ENCODE results near the gene PKNOX2.

DNA sequence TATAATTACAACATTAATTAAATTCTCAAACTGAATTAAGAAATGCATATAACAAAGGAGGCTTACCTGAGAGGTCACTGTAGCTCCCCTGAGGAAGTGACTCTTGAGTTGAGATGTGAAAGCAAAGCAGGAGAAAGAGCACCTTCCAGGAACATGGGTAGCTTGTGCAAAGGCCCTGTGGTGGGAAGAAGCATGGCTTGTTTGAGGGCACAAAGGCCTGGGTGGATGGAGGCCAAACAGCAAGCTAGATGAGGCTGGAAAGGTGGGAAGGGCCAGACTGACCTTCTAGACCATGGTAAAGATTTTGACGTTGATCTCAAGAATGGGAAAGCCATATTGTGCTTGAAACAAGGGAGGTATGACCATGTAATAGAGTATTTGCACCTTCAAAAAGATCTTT is 155.1 kb downstream of the PKNOX2 start:
- TF ChIP-seq CTCF (conservative IDR thresholded peaks at IDR 0.05; ENCODE audit: low read length) (no peak), EZH2phosphoT487 (IDR thresholded peaks at IDR 0.05; ENCODE audit: borderline replicate concordance, low read depth, low read length) (no peak)

All from OCI-LY7 (cell line).